SJSA1 (cell line): ENCODE data around the gene HIPK2. TPM values are rescaled to one million over a fixed set of nuclear protein-coding genes. Genes with fewer than 3 reads are reported as not detected.

Source experiments
- DNase-seq, 2 experiments: peaks; one replicate each; pipeline ENCODE4 v3.0.0-alpha.2; 2015 to 2020; ENCODE audit warnings: low spot score in 2 of 2, low read depth in 1 of 2
- H3K27ac ChIP-seq: fragments of 250-450 bp; sonication (Bioruptor Pico); 2 replicates; pipeline ENCODE4 v1.5.1; 2020; ENCODE audit warnings: mild to moderate bottlenecking, moderate library complexity
- H3K27me3 ChIP-seq: fragments of 250-450 bp; sonication (Bioruptor Pico); replicated peaks from 2 replicates; pipeline ENCODE4 v1.5.1; 2020; ENCODE audit warnings: mild to moderate bottlenecking, moderate library complexity
- H3K36me3 ChIP-seq: fragments of 250-450 bp; sonication (Bioruptor Pico); 2 replicates; pipeline ENCODE4 v1.5.1; 2020; ENCODE audit warnings: mild to moderate bottlenecking
- H3K4me1 ChIP-seq: fragments of 250-450 bp; sonication (Bioruptor Pico); replicated peaks from 2 replicates; pipeline ENCODE4 v1.6.1; 2021; ENCODE audit warnings: mild to moderate bottlenecking
- H3K4me3 ChIP-seq: fragments of 250-450 bp; sonication (Bioruptor Pico); 2 replicates; pipeline ENCODE4 v1.5.1; 2020; ENCODE audit warnings: mild to moderate bottlenecking
- H3K9me3 ChIP-seq: fragments of 250-450 bp; sonication (Bioruptor Pico); replicated peaks from 2 replicates; pipeline ENCODE4 v1.5.1; 2020; ENCODE audit warnings: mild to moderate bottlenecking
- total RNA-seq: library from RNA; depleted of rRNA; stranded (reverse); fragments of >200 nt; shearing (Covaris generic); gene quantifications from 2 replicates; pipeline ENCODE4 v1.2.3, GENCODE V29; 2014; rRNA removed

Gene HIPK2
- total RNA-seq, 1 experiment from 2014 or later, result 10.9 TPM

DNA sequence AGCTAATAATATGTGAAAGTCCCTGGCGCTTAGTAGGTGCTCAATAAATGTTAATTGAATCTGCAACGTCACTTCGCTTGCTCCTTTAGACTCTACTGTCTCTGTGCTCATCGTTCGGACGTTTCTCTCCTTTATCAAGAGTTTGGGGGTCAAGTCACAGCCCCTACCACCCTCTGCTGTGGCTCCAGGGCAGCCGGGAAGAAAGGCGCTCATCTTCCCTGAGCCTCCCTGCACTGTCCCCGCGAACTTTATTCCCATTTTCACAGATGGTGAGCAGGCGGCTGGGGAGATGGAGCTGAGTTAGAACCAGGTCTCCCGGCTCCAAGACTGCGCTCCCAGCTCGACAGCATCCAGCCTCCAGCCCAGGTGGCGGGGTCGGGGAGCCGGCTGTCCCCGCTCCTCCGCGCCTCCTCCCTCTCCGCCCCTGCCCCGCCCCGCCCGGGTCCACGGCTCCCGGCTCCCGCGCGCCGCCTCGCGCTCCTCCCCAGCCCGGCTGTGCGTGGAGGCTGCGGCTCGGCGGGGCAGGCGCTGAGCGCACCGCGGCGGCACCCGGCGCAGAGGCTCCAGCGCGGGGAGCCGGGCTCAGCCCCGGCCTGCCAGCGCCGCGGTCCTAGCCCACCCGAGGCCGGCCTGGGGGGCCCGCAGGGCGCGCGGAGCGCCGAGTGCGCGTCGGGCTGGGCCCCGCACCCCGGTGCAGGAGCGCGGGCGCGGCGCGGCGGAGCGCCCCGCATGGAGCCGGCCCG lies 254.4 kb downstream of the HIPK2 start, which contains the start of gene CLEC2L:
CLEC2L (plus strand) TSS at position 487 of the 743 bp plus-strand sequence; CDS start at position 730, 243 bp downstream.
- no peak within 1 kb of the TSS for H3K27ac ChIP-seq
- no peaks in the 10 kb centered on the region for H3K9me3 ChIP-seq
- H3K4me3 ChIP-seq, result no peak within 1 kb of the TSS
- H3K36me3 ChIP-seq, result no peaks in the 10 kb centered on the region
- peaks cover 3% of the 10 kb centered on the region; the same call in 1 of the 2 replicates for H3K4me1 ChIP-seq
- peaks cover 23% of the 10 kb centered on the region for H3K27me3 ChIP-seq
- no peak for DNase-seq

DNA sequence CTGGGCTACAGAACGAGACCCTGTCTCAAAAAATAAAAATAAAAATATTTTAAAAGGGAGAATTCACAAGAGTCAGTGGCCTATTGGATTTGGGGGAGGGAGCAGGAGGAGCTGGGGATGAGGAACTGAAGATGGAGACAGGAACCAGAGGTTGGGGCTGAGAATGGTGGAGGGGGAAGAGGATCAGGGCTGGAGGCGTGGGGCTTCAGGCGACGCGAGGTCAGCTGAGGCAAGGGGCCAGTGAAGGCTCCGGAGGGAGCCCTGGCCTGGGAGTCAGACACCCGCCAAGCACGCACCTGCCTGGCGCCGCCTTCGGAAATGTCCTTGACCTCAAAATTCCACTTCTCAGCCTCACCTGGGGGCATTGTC lies 255.0 kb downstream of the HIPK2 start:
- H3K4me1 ChIP-seq, result peaks cover 3% of the 10 kb centered on the region; the same call in 1 of the 2 replicates
- no peak overlapping the region for H3K27ac ChIP-seq
- no peak for DNase-seq
- no peak overlapping the region for H3K4me3 ChIP-seq
- no peaks in the 10 kb centered on the region for H3K36me3 ChIP-seq
- H3K9me3 ChIP-seq, result no peaks in the 10 kb centered on the region
- peaks cover 23% of the 10 kb centered on the region for H3K27me3 ChIP-seq

DNA sequence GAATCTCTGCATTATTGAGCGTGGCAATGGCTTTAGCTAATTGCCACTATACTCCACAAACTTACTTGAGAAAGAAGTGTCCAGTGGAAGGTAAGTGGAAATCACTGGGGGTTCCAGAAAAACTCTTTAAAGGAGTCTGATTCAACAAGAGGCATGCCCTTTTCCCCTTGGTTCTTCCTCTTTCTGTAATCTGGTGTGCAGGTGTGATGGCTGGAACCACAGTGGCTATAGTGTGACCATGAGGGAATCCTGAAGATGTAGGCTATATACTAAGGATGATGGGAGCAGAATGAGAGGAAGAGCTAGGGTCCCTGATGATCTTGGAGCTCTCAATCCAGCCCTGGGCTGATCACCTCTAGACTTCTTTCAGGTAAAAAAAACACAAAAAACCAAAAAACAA lies 256.4 kb downstream of the HIPK2 start:
- peaks cover 3% of the 10 kb centered on the region; the same call in 1 of the 2 replicates for H3K4me1 ChIP-seq
- no peaks in the 10 kb centered on the region for H3K36me3 ChIP-seq
- no peak for DNase-seq
- H3K4me3 ChIP-seq, result no peak overlapping the region
- peaks cover 23% of the 10 kb centered on the region for H3K27me3 ChIP-seq
- H3K9me3 ChIP-seq, result no peaks in the 10 kb centered on the region
- no peak overlapping the region for H3K27ac ChIP-seq

DNA sequence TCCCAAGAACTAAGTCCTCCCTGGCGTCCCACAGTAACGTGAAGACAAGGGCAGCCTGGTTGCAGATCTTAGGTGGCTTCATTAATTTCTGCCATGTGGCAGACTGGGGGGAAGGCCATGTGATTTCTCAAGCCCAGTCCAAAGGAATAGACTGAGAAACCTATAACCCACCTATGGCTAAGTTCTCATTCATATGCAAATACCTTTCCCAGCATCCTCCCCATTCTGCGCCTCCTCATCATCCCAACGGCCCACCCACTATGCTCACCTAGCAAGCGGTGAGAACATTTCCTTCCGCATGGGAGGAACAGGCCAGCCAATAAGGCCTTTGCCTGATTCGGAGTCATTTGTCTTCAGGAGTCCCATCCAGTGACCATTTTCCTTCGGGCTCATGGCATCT lies 262.5 kb downstream of the HIPK2 start:
- no peaks in the 10 kb centered on the region for H3K36me3 ChIP-seq
- DNase-seq, result no peak
- no peak overlapping the region for H3K4me3 ChIP-seq
- H3K27me3 ChIP-seq, result peaks cover 10% of the 10 kb centered on the region
- H3K4me1 ChIP-seq, result no peaks in the 10 kb centered on the region
- H3K9me3 ChIP-seq, result no peaks in the 10 kb centered on the region
- H3K27ac ChIP-seq, result no peak overlapping the region

Other genes starting within 250 kb of the HIPK2 start
- 3.8 and 7.0 TPM in 2 replicates for gene TBXAS1, start 51.3 kb upstream of the HIPK2 start, total RNA-seq